ENCODE measurements around the gene ZNF804A. TPM values are rescaled to one million over a fixed set of nuclear protein-coding genes. Genes with fewer than 3 reads are reported as not detected.

ZNF804A gene
- total RNA-seq, 4 donors from 2014 or later = 0.05 to 0.10 TPM; not detected in 2

- WGBS, 2 donors = 1 to 3% methylated on average over 19 of the region's 19 CpGs
- intact Hi-C loops (cut with DNase I; ENCODE audit: low total_unique reads) = no loop called here
- peak overlapping the region; percentile 40 for H3K4me3 ChIP-seq (ENCODE audit: low read depth, poor library complexity, severe bottlenecking)
- TF ChIP-seq POLR2A (IDR thresholded peaks at IDR 0.05) (no peak), CTCF (IDR thresholded peaks at IDR 0.05) (no peak)
- DNase-seq (ENCODE audit: low spot score in 2 of 2) = no peak
Measured at GRCh38 chr2:184598002-184598315, 370 bp upstream of the ZNF804A start.

- no peak overlapping the region for H3K4me3 ChIP-seq (ENCODE audit: low read depth, poor library complexity, severe bottlenecking)
- TF ChIP-seq CTCF (IDR thresholded peaks at IDR 0.05) = no peak
- TF ChIP-seq POLR2A (IDR thresholded peaks at IDR 0.05) = no peak
- intact Hi-C loops (cut with DNase I; ENCODE audit: low total_unique reads) = no loop called here
- no peak for DNase-seq (ENCODE audit: low spot score in 2 of 2)
- WGBS, 2 donors = 44 to 49% methylated on average over 7 of the region's 7 CpGs
Measured at GRCh38 chr2:184599054-184599871, 934 bp downstream of the ZNF804A start.

- 86 to 87% methylated on average over 2 of the region's 2 CpGs for WGBS, 2 donors
- no peak overlapping the region for H3K4me3 ChIP-seq (ENCODE audit: low read depth, poor library complexity, severe bottlenecking)
- TF ChIP-seq POLR2A (IDR thresholded peaks at IDR 0.05) = no peak
- TF ChIP-seq CTCF (IDR thresholded peaks at IDR 0.05) = no peak
- DNase-seq (ENCODE audit: low spot score in 2 of 2) = no peak
- intact Hi-C loops (cut with DNase I; ENCODE audit: low total_unique reads) = no loop called here
Measured at GRCh38 chr2:184599872-184600222, 1.5 kb downstream of the ZNF804A start.

- intact Hi-C loops (cut with DNase I; ENCODE audit: low total_unique reads) = no loop called here
- no peak for TF ChIP-seq CTCF (IDR thresholded peaks at IDR 0.05)
- TF ChIP-seq POLR2A (IDR thresholded peaks at IDR 0.05) = no peak
- no peak overlapping the region for H3K4me3 ChIP-seq (ENCODE audit: low read depth, poor library complexity, severe bottlenecking)
- WGBS, 2 donors = 68 to 78% methylated on average over 3 of the region's 3 CpGs
- no peak for DNase-seq (ENCODE audit: low spot score in 2 of 2)
Measured at GRCh38 chr2:184602734-184603133, 4.4 kb downstream of the ZNF804A start.

- no peak for TF ChIP-seq POLR2A (IDR thresholded peaks at IDR 0.05)
- no peak for TF ChIP-seq CTCF (IDR thresholded peaks at IDR 0.05)
- no peak overlapping the region for H3K4me3 ChIP-seq (ENCODE audit: low read depth, poor library complexity, severe bottlenecking)
- DNase-seq (ENCODE audit: low spot score in 2 of 2) = no peak
- intact Hi-C loops (cut with DNase I; ENCODE audit: low total_unique reads) = no loop called here
Measured at GRCh38 chr2:184610891-184611290, 12.6 kb downstream of the ZNF804A start.

Data from lower leg skin (tissue), 4 donors.